ENCODE data around the gene PLPPR3.

DNA sequence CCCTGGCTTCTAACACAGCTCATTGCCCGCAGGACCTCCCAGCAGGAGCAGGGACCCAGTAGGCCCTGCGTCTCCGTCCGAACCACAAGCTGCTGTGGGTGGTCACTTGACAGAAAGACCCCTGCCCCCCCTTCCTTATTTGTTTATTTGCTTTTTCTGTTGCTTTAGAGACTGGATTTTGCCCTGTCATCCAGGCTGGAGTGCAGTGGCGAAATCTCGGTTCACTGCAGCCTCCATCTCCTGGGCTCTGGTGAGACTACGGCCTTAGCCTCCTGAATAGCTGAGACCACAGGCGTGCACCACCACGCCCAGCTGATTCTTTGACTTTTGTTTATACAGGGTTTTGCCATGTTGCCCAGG is 32.1 kb downstream of the PLPPR3 start:
- TF ChIP-seq, protein P1, sequence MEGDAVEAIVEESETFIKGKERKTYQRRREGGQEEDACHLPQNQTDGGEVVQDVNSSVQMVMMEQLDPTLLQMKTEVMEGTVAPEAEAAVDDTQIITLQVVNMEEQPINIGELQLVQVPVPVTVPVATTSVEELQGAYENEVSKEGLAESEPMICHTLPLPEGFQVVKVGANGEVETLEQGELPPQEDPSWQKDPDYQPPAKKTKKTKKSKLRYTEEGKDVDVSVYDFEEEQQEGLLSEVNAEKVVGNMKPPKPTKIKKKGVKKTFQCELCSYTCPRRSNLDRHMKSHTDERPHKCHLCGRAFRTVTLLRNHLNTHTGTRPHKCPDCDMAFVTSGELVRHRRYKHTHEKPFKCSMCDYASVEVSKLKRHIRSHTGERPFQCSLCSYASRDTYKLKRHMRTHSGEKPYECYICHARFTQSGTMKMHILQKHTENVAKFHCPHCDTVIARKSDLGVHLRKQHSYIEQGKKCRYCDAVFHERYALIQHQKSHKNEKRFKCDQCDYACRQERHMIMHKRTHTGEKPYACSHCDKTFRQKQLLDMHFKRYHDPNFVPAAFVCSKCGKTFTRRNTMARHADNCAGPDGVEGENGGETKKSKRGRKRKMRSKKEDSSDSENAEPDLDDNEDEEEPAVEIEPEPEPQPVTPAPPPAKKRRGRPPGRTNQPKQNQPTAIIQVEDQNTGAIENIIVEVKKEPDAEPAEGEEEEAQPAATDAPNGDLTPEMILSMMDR (IDR thresholded peaks at IDR 0.05): no peak
- TF ChIP-seq, protein P2, sequence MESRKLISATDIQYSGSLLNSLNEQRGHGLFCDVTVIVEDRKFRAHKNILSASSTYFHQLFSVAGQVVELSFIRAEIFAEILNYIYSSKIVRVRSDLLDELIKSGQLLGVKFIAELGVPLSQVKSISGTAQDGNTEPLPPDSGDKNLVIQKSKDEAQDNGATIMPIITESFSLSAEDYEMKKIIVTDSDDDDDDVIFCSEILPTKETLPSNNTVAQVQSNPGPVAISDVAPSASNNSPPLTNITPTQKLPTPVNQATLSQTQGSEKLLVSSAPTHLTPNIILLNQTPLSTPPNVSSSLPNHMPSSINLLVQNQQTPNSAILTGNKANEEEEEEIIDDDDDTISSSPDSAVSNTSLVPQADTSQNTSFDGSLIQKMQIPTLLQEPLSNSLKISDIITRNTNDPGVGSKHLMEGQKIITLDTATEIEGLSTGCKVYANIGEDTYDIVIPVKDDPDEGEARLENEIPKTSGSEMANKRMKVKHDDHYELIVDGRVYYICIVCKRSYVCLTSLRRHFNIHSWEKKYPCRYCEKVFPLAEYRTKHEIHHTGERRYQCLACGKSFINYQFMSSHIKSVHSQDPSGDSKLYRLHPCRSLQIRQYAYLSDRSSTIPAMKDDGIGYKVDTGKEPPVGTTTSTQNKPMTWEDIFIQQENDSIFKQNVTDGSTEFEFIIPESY (IDR thresholded peaks at IDR 0.05; ENCODE audit: borderline replicate concordance, low read depth): no peak
- TF ChIP-seq NRF1 (IDR thresholded peaks at IDR 0.05; ENCODE audit: low read depth, low read length): no peak
- no peak for TF ChIP-seq RXRA (IDR thresholded peaks at IDR 0.05; ENCODE audit: borderline replicate concordance, low read depth)
